Measurements from ENCODE around the gene SMIM14.

GRCh38 chr4:39617534-39617933 lies 21.1 kb downstream of the SMIM14 start:
- no peak for TF ChIP-seq CTCF (IDR thresholded peaks at IDR 0.05; ENCODE audit: insufficient read depth, low read length, poor library complexity, severe bottlenecking)
- TF ChIP-seq EZH2phosphoT487 (conservative IDR thresholded peaks at IDR 0.05; ENCODE audit: low read length) = no peak
